Small intestine (tissue), 7 donors: ENCODE measurements around the gene LCMT2. TPM values are rescaled to one million over a fixed set of nuclear protein-coding genes. Genes with fewer than 3 reads are reported as not detected.

Experiments
- DNase-seq, 2 donors: peaks; one replicate each; pipeline versions ENCODE4 v3.0.0 to v3.0.0-alpha.2; 2013
- FAIRE-seq: peaks from 2 replicates; lab custom pipeline; 2012; peaks lifted over from hg19 to GRCh38; lab: Jason Lieb, UNC
- H3K27ac ChIP-seq, 3 donors: one replicate each; pipeline ENCODE4 v1.5.1; 2013; ENCODE audit warnings: low read length in 2 of 3, mild to moderate bottlenecking in 2 of 3, control low read depth in 1 of 3, inconsistent platforms in 1 of 3, low read depth in 1 of 3, moderate library complexity in 1 of 3
- H3K27me3 ChIP-seq, 3 donors: one replicate each; pipeline ENCODE4 v1.6.1; 2013; ENCODE audit warnings: low read length in 3 of 3, inconsistent platforms in 1 of 3; ENCODE audit not compliant: control insufficient read depth in 3 of 3, insufficient read depth in 3 of 3
- H3K36me3 ChIP-seq, 3 donors: one replicate each; pipeline ENCODE4 v1.6.1; 2013; ENCODE audit warnings: low read length in 3 of 3, inconsistent platforms in 1 of 3, low read depth in 1 of 3, mild to moderate bottlenecking in 1 of 3, moderate library complexity in 1 of 3; ENCODE audit not compliant: control insufficient read depth in 3 of 3, insufficient read depth in 2 of 3
- H3K4me1 ChIP-seq, 3 donors: one replicate each; pipeline ENCODE4 v1.6.1; 2013; ENCODE audit warnings: low read length in 2 of 3, inconsistent platforms in 1 of 3, low read depth in 1 of 3, mild to moderate bottlenecking in 1 of 3, moderate library complexity in 1 of 3; ENCODE audit not compliant: control insufficient read depth in 3 of 3, insufficient read depth in 2 of 3
- H3K4me3 ChIP-seq, 3 donors: one replicate each; pipeline ENCODE4 v1.5.1; 2013; ENCODE audit warnings: low read length in 3 of 3, control low read depth in 1 of 3, inconsistent platforms in 1 of 3, low read depth in 1 of 3, mild to moderate bottlenecking in 1 of 3, moderate library complexity in 1 of 3
- H3K9me3 ChIP-seq, 2 donors: one replicate each; pipeline ENCODE4 v1.6.1; 2013; ENCODE audit warnings: low read depth in 1 of 2, low read length in 1 of 2; ENCODE audit not compliant: control insufficient read depth in 2 of 2, insufficient read depth in 1 of 2
- WGBS, 3 donors: extraction: QIAGEN DNeasy Blood & Tissue Kit; methylation state at CpG; one replicate each; pipeline ENCODE4 v1.1.7; 2013; 5-methylcytosine and 5-hydroxymethylcytosine counted together
- polyA plus RNA-seq, 4 donors: library from polyadenylated mRNA; stranded (reverse) in 3 of 4; unstranded in 1 of 4; fragments of 200-250 nt in 3 of 4; fragments of 120-200 nt in 1 of 4; gene quantifications; one replicate each; pipeline versions ENCODE4 v1.2.1 to v1.2.3, GENCODE V29; 2013
- donor health status: healthy with polysubstance abuse.
- donor health status: control.
- donor health status: control.
- donor health status: Bipolar disorder and iron deficiency.
- donor health status: healthy.

LCMT2 gene
- polyA plus RNA-seq, 4 donors = 3.2 to 8.1 (median 4.5) TPM

GRCh38 chr15:43283526-43283925 is 46.8 kb downstream of the LCMT2 start:
- WGBS, 3 donors = 55 to 66% (median 63%) methylated on average over 1 of the region's 1 CpG
- DNase-seq (no peak), FAIRE-seq (no peak)
- H3K4me1 ChIP-seq = no peaks in the 10 kb centered on the region
- peaks cover 0 to 1% of the 10 kb centered on the region in 2 donors for H3K9me3 ChIP-seq
- H3K27ac ChIP-seq = no peak overlapping the region
- no peaks in the 10 kb centered on the region for H3K36me3 ChIP-seq
- H3K4me3 ChIP-seq = no peak overlapping the region
- peaks cover 0 to 16% (median 0%) of the 10 kb centered on the region in 3 donors for H3K27me3 ChIP-seq

GRCh38 chr15:43281926-43282602 is 48.3 kb downstream of the LCMT2 start:
- no peak overlapping the region for H3K27ac ChIP-seq

DNA sequence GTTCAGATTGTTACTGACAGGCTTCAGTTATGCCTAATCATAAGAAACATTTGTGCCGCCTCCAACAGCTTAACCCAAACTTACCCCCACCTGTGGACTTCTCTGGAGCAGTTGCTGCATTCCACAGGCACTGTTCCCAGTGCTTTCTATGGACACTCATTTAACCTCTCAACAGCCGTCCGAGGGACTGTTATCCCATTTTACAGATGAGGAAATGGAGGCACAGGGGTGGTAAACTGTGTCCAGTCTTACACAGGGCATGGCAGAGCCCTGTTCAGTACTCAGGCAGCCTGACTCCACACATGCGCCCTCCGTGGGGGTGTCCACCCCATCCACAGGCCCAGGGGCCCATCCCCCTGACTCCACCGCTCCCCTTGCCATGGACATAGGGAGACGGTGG is 49.4 kb downstream of the LCMT2 start:
- WGBS, 3 donors = 77 to 89% (median 86%) methylated on average over 7 of the region's 7 CpGs
- DNase-seq (no peak), FAIRE-seq (no peak)
- no peak overlapping the region for H3K27ac ChIP-seq
- no peaks in the 10 kb centered on the region for H3K36me3 ChIP-seq
- no peaks in the 10 kb centered on the region for H3K4me1 ChIP-seq
- no peaks in the 10 kb centered on the region for H3K9me3 ChIP-seq
- no peak overlapping the region for H3K4me3 ChIP-seq
- peaks cover 0 to 9% (median 0%) of the 10 kb centered on the region in 3 donors for H3K27me3 ChIP-seq

More at GRCh38 chr15:43281926-43282602, 48.3 kb downstream of the LCMT2 start:
- Histone ChIP-seq H3K27me3 (peaks cover 0 to 12% (median 0%) of the 10 kb centered on the region in 3 donors), H3K4me1 (no peaks in the 10 kb centered on the region), H3K36me3 (no peaks in the 10 kb centered on the region), H3K4me3 (no peak overlapping the region), H3K9me3 (no peaks in the 10 kb centered on the region)
- no peak for DNase-seq
- no peak for FAIRE-seq
- 85 to 92% (median 87%) methylated on average over 12 of the region's 12 CpGs for WGBS, 3 donors

DNA sequence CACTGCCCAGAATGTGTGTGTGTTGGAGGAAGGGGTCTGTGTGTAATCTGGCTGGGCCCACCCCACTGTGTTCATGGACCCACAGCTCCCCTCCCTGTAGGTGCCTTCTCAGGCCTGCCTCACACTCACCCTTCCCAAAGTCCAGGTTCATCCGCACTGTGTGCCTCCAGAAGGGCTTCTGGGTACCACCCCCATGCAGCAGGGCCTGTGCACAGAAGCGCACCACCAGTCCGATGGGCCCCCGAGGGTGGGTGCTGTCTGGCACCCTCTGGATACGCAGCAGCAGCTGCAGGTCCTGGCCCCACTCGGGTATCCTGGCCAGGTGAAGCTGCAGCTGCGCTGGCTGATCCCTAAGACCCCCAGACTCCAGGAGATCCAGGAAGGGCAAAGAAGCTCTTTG is 50.9 kb downstream of the LCMT2 start:
- H3K9me3 ChIP-seq = no peaks in the 10 kb centered on the region
- peaks cover 0 to 3% (median 0%) of the 10 kb centered on the region in 3 donors for H3K27me3 ChIP-seq
- no peaks in the 10 kb centered on the region for H3K4me1 ChIP-seq
- no peaks in the 10 kb centered on the region for H3K36me3 ChIP-seq
- FAIRE-seq (no peak), DNase-seq (no peak)
- no peak overlapping the region for H3K27ac ChIP-seq
- WGBS, 3 donors = 71 to 84% (median 76%) methylated on average over 6 to 7 of the region's 7 CpGs
- no peak overlapping the region for H3K4me3 ChIP-seq

DNA sequence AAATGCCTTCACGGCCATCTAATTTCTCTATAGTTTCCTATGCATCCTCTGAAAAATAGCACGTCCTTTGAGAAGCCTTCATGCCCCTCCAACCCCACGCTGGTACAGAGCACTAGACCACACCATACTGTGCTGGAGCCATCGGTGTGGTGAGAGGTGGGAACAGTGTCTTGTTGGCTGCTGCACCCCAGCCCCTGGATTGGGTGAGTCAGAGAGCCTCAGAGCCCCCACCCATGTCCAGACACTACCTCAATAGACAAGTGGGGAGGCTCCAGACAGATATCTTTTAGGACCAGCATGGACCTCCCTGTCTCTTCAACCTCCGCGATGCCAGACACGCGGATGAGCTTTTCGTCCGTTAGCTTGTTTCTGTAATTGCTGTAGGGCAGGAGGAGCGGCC is 51.5 kb downstream of the LCMT2 start:
- H3K27me3 ChIP-seq = no peaks in the 10 kb centered on the region
- no peak overlapping the region for H3K4me3 ChIP-seq
- H3K4me1 ChIP-seq = no peaks in the 10 kb centered on the region
- WGBS, 3 donors = 78 to 85% (median 84%) methylated on average over 11 of the region's 11 CpGs
- H3K27ac ChIP-seq = no peak overlapping the region
- FAIRE-seq (no peak), DNase-seq (no peak)
- H3K9me3 ChIP-seq = no peaks in the 10 kb centered on the region
- H3K36me3 ChIP-seq = no peaks in the 10 kb centered on the region

- DNase-seq (no peak), FAIRE-seq (no peak)
- Histone ChIP-seq H3K9me3 (no peaks in the 10 kb centered on the region), H3K36me3 (no peaks in the 10 kb centered on the region), H3K4me3 (no peak overlapping the region), H3K4me1 (no peaks in the 10 kb centered on the region), H3K27me3 (no peaks in the 10 kb centered on the region), H3K27ac (no peak overlapping the region)
- WGBS, 3 donors = 52 to 70% (median 63%) methylated on average over 4 of the region's 4 CpGs
Measured at GRCh38 chr15:43277901-43278300, 52.5 kb downstream of the LCMT2 start.

DNA sequence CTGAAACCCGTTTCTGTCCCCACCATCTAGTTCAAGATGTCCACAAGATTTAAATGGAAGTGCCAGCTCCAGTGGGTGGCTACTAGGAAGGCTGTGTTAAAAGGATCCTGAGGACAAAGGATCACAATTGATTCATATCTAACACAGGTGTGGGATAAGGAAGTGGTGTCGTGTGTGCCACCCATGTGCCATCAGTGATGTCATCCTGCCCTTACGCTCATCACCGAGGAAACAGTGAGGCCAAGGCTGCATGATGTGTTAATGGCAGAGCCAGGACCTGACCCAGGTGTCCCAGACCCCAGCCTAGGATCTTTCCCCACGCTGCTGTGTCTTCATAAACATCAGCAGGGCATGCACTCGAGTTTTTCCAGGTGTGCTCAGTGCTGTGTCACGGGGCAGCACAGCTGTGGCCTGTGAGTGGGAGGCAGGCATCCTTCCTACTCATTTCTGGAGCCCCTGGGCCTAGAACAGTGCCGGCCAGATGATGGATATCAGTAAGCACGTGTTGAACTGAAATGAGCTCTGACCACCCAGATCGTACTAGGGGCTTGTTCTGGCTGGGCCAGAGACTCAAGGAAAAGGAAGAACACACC is 53.0 kb downstream of the LCMT2 start:
- no peak overlapping the region for H3K4me3 ChIP-seq
- no peaks in the 10 kb centered on the region for H3K27me3 ChIP-seq
- peaks cover 0 to 3% of the 10 kb centered on the region in 2 donors for H3K9me3 ChIP-seq
- H3K36me3 ChIP-seq = no peaks in the 10 kb centered on the region
- no peaks in the 10 kb centered on the region for H3K4me1 ChIP-seq
- FAIRE-seq (no peak), DNase-seq (no peak)
- WGBS, 3 donors = 49 to 66% (median 51%) methylated on average over 10 of the region's 10 CpGs
- H3K27ac ChIP-seq = no peak overlapping the region

DNA sequence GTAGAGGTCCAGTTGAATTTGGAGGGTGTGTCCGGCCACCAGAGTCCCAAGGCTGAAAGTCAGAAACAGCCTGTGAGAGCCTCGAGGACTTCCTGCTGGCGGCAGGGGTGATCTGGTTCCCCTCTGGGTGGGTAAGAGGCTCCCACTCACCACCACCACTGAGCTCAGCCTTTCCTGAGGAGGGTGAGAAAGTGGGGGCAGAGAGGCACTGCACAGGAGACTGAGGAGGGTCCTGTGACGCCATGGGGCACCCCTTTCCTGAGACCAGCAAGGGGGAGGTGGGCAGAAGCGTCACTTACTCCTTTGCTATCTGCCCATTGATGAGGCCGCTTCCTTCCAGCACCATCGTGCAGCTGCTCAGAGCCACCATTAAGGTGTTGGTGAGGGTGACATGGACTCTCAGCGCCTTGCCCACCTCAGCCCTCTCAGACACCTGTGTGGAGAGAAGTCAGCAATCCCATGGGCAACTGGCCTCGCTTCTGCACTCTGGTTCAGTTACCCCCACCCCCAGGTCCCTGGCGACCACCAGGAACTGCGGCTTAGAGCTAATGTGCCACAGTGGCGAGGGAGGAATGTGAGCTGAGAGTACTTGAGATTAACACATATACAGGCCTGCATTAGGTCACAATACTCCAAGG is 53.7 kb downstream of the LCMT2 start:
- Histone ChIP-seq H3K27ac (no peak overlapping the region), H3K36me3 (no peaks in the 10 kb centered on the region), H3K27me3 (no peaks in the 10 kb centered on the region), H3K4me1 (no peaks in the 10 kb centered on the region), H3K9me3 (peaks cover 0 to 3% of the 10 kb centered on the region in 2 donors), H3K4me3 (no peak overlapping the region)
- no peak for DNase-seq
- 68 to 80% (median 75%) methylated on average over 12 of the region's 12 CpGs for WGBS, 3 donors
- no peak for FAIRE-seq
